GM21529 (cell line): Measurements from ENCODE around the gene IFITM1.
"Not testable (repeated sequence)": the region's sequence is repeated elsewhere in the genome, so short reads cannot be mapped to it uniquely, and the experiment has no call there.

ENCODE experiments used
- ATAC-seq: cut with Tn5 transposase; IDR thresholded peaks from one replicate; pipeline ENCODE4 v1.9.1; 2021; ENCODE audit not compliant: unreplicated experiment

IFITM1 gene

GRCh38 chr11:340539-341512 lies 27.0 kb downstream of the IFITM1 start:
- ATAC-seq = no peak

GRCh38 chr11:342328-342727 lies 28.5 kb downstream of the IFITM1 start:
- ATAC-seq = no peak

- ATAC-seq = no peak
Observed at GRCh38 chr11:344836-345578, 31.2 kb downstream of the IFITM1 start.

- ATAC-seq = no peak
Observed at GRCh38 chr11:346529-346928, 32.7 kb downstream of the IFITM1 start.

- not testable (repeated sequence) for ATAC-seq
Observed at GRCh38 chr11:349270-349954, 35.6 kb downstream of the IFITM1 start.

- not testable (repeated sequence) for ATAC-seq
Observed at GRCh38 chr11:350033-350722, 36.3 kb downstream of the IFITM1 start.

- peak; percentile 38 for ATAC-seq
Observed at GRCh38 chr11:350723-351255, 36.9 kb downstream of the IFITM1 start.

GRCh38 chr11:351411-351810 lies 37.6 kb downstream of the IFITM1 start:
- no peak for ATAC-seq

- ATAC-seq = no peak
Observed at GRCh38 chr11:352456-353031, 38.7 kb downstream of the IFITM1 start.

GRCh38 chr11:353179-353873 lies 39.5 kb downstream of the IFITM1 start:
- no peak for ATAC-seq

GRCh38 chr11:355581-356458 lies 42.0 kb downstream of the IFITM1 start:
- peak; percentile 69 for ATAC-seq

- no peak for ATAC-seq
Observed at GRCh38 chr11:356610-357009, 42.8 kb downstream of the IFITM1 start.

GRCh38 chr11:357582-357981 lies 43.7 kb downstream of the IFITM1 start:
- no peak for ATAC-seq

- no peak for ATAC-seq
Observed at GRCh38 chr11:358129-358800, 44.4 kb downstream of the IFITM1 start.

- ATAC-seq = no peak
Observed at GRCh38 chr11:359181-359714, 45.4 kb downstream of the IFITM1 start.

GRCh38 chr11:360326-361280 lies 46.8 kb downstream of the IFITM1 start:
- ATAC-seq = no peak
